Mesothelial cell of epicardium (in vitro differentiated cells): ENCODE results near the gene ARL10. TPM values are rescaled to one million over a fixed set of nuclear protein-coding genes. Genes with fewer than 3 reads are reported as not detected.

Source experiments
- DNase-seq, 2 experiments: peaks; one replicate each; pipeline ENCODE4 v3.0.0; 2021; ENCODE audit warnings: low spot score in 2 of 2; ENCODE audit not compliant: unreplicated experiment in 2 of 2
- H3K27ac Mint-ChIP-seq: 2 replicates; pipeline ENCODE4 v1.8.0; 2021; ENCODE audit warnings: mixed read lengths
- H3K27me3 Mint-ChIP-seq: 2 replicates; pipeline ENCODE4 v1.8.0; 2021; ENCODE audit warnings: low read depth, mixed read lengths
- H3K36me3 Mint-ChIP-seq: 2 replicates; pipeline ENCODE4 v1.8.0; 2021; ENCODE audit warnings: mixed read lengths
- H3K4me1 Mint-ChIP-seq: 2 replicates; pipeline ENCODE4 v1.8.0; 2021; ENCODE audit warnings: mixed read lengths
- H3K4me3 Mint-ChIP-seq: 2 replicates; pipeline ENCODE4 v1.8.0; 2021; ENCODE audit warnings: mild to moderate bottlenecking, moderate library complexity, mixed read lengths
- H3K9me3 Mint-ChIP-seq: 2 replicates; pipeline ENCODE4 v1.8.0; 2021; ENCODE audit warnings: mixed read lengths
- CTCF ChIP-seq: fragments of 200-600 bp; sonication (generic); IDR thresholded peaks from one replicate; pipeline ENCODE4 v1.5.0; 2021; ENCODE audit warnings: antibody characterized with exemption; ENCODE audit not compliant: unreplicated experiment
- total RNA-seq: library from RNA; stranded (reverse); gene quantifications from 3 replicates; pipeline ENCODE4 v1.2.1, GENCODE V29; 2021

ARL10 gene
- total RNA-seq, 1 donor from 2014 or later, result 46.0 TPM

- no peak for DNase-seq
- Mint-ChIP-seq H3K4me3 (no peak overlapping the region), H3K9me3 (no peaks in the 10 kb centered on the region), H3K27ac (no peak overlapping the region), H3K4me1 (peaks cover 13% of the 10 kb centered on the region), H3K27me3 (no peaks in the 10 kb centered on the region), H3K36me3 (peaks cover 23% of the 10 kb centered on the region)
- no peak for TF ChIP-seq CTCF
Observed at GRCh38 chr5:176383248-176383905, 18.1 kb downstream of the ARL10 start.

- DNase-seq, result no peak
- Mint-ChIP-seq H3K36me3 (peaks cover 23% of the 10 kb centered on the region), H3K27ac (no peak overlapping the region), H3K9me3 (no peaks in the 10 kb centered on the region), H3K4me1 (peaks cover 13% of the 10 kb centered on the region), H3K27me3 (no peaks in the 10 kb centered on the region), H3K4me3 (no peak overlapping the region)
- no peak for TF ChIP-seq CTCF
Observed at GRCh38 chr5:176383961-176384360, 18.7 kb downstream of the ARL10 start.

- DNase-seq, result no peak
- Mint-ChIP-seq H3K4me3 (no peak overlapping the region), H3K27ac (no peak overlapping the region), H3K4me1 (peaks cover 17% of the 10 kb centered on the region), H3K36me3 (peaks cover 21% of the 10 kb centered on the region), H3K9me3 (no peaks in the 10 kb centered on the region), H3K27me3 (no peaks in the 10 kb centered on the region)
- TF ChIP-seq CTCF, result no peak
Observed at GRCh38 chr5:176384366-176384930, 19.2 kb downstream of the ARL10 start.

- H3K27ac Mint-ChIP-seq, result no peak overlapping the region
- TF ChIP-seq CTCF, result no peak
- H3K36me3 Mint-ChIP-seq, result peaks cover 16% of the 10 kb centered on the region
- H3K4me1 Mint-ChIP-seq, result peaks cover 20% of the 10 kb centered on the region
- H3K9me3 Mint-ChIP-seq, result no peaks in the 10 kb centered on the region
- H3K27me3 Mint-ChIP-seq, result no peaks in the 10 kb centered on the region
- no peak for DNase-seq
- H3K4me3 Mint-ChIP-seq, result no peak overlapping the region
Observed at GRCh38 chr5:176384991-176385390, 19.7 kb downstream of the ARL10 start.

- no peak overlapping the region for H3K27ac Mint-ChIP-seq
- H3K4me1 Mint-ChIP-seq, result peaks cover 20% of the 10 kb centered on the region
- DNase-seq, result no peak
- no peaks in the 10 kb centered on the region for H3K9me3 Mint-ChIP-seq
- H3K27me3 Mint-ChIP-seq, result no peaks in the 10 kb centered on the region
- peak overlapping the region; percentile 99 for H3K4me3 Mint-ChIP-seq
- TF ChIP-seq CTCF, result no peak
- peaks cover 12% of the 10 kb centered on the region for H3K36me3 Mint-ChIP-seq
Observed at GRCh38 chr5:176386491-176386890, 21.2 kb downstream of the ARL10 start.
